ENCODE data around the gene KRTAP19-2.
A peak's percentile ranks its signal among the peaks of the same experiment; 100 is the strongest.

Gene KRTAP19-2

DNA sequence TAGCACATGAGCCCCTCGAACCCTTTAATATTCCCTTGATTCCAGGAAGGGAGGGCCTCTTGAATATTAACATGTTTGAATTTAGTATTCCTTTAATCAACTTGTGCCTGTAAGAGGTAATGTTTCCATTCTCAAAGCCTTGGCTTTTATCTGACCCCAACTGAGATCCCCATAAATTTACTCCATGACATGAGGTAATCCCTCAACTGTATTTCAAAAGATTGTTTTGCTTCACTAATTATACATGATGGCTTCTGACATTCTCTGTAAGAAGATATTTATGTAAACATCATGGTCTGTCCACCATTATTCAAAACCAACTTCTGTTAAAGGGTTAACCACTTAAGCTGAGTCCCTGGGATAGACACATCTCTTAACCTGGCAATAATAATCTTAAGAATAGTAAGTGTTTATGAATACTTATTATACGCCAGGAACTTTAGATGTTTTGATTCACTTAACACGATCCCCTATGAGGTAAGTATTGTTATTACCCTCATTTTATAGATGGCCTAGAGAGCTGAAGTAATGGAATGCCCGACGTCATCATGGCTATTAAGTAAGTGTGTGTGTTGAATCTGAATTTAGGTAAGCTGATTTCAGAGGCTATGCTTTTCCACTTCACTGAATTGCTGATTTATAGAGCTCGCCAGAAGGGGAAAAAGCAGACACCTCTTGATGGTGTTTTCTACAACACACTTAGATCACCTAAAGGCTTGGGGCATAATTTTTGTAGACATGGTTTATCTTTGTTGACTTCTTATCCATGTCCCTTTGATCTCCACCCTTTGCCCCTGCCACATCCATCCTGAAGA, 18.1 kb downstream of the KRTAP19-2 start:
- no peaks in the 10 kb centered on the region for H3K9me3 ChIP-seq (ENCODE audit: insufficient read depth, low read depth, low read length)
- no peaks in the 10 kb centered on the region for H3K27me3 ChIP-seq (ENCODE audit: insufficient read depth, low read length)
- no peaks in the 10 kb centered on the region for H3K4me1 ChIP-seq (ENCODE audit: insufficient read depth, low read length)
- H3K27ac ChIP-seq (ENCODE audit: low read length) = no peak overlapping the region
- H3K9ac ChIP-seq (ENCODE audit: low read depth, low read length) = no peak overlapping the region
- no peaks in the 10 kb centered on the region for H3K36me3 ChIP-seq (ENCODE audit: insufficient read depth, low read depth, low read length)
- no peak overlapping the region for H3K4me3 ChIP-seq (ENCODE audit: low read length)

DNA sequence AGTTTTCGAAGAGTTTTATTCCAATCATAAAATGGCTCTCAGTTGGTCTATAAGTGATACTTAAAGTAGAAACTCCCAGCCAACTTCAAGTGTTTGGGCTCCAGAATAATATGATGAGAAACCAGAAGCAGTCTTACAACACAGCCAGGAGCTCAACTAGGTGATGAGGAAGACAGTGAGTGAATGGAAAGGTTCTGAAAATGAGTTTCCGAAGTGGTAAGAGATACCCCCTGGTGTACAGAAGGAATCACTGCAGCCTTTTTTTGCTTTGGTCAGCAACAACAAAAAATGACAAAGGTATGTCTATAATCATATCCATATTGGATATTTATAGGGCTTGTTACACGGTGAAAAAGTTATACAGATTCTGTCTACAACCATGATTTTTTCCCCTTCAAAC, 23.5 kb downstream of the KRTAP19-2 start:
- Histone ChIP-seq H3K9me3 (ENCODE audit: insufficient read depth, low read depth, low read length) (no peaks in the 10 kb centered on the region), H3K27me3 (ENCODE audit: insufficient read depth, low read length) (no peaks in the 10 kb centered on the region), H3K36me3 (ENCODE audit: insufficient read depth, low read depth, low read length) (no peaks in the 10 kb centered on the region), H3K27ac (ENCODE audit: low read length) (no peak overlapping the region), H3K4me1 (ENCODE audit: insufficient read depth, low read length) (no peaks in the 10 kb centered on the region), H3K4me3 (ENCODE audit: low read length) (no peak overlapping the region), H3K9ac (ENCODE audit: low read depth, low read length) (no peak overlapping the region)

DNA sequence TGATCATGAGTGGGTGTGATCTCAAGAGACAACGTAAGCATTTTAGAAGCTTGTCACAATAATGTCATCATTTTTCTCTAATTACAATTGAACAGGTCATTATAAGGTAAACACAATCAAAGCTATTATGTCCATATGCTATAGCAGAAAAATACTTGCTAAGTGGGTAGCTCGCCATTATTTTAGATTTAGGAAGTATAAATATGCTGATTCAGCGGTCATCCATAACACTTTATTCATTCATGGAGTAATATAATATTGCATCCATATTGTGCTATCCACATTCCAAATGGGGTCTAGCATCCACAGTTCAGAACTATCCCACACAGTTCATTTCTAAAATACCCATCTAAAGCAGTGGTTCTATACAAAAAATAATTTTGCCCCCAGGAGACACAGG, 38.7 kb downstream of the KRTAP19-2 start:
- Histone ChIP-seq H3K27me3 (ENCODE audit: insufficient read depth, low read length) (no peaks in the 10 kb centered on the region), H3K27ac (ENCODE audit: low read length) (no peak overlapping the region), H3K9me3 (ENCODE audit: insufficient read depth, low read depth, low read length) (no peaks in the 10 kb centered on the region), H3K9ac (ENCODE audit: low read depth, low read length) (no peak overlapping the region), H3K4me3 (ENCODE audit: low read length) (no peak overlapping the region), H3K36me3 (ENCODE audit: insufficient read depth, low read depth, low read length) (no peaks in the 10 kb centered on the region), H3K4me1 (ENCODE audit: insufficient read depth, low read length) (peaks cover 7% of the 10 kb centered on the region; the same call in 1 of the 2 replicates)

DNA sequence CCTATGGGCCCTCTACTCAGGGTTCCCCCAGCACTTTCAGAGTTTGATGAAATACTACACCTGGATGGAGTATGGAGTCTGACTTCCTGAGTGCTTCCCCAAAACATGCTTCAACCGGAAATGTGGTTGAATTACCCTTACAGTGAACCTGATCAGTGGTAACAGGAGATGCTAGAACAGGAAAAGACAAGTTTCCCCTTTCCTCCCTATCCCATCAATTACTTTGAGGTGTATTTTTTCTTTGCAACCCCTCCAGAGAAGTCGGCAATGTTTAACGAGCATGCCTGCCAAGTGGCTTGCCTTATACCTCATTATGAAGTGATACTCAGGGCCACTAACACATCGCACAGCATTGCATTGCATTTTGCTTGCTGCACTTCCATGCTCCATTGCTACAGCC, 40.2 kb downstream of the KRTAP19-2 start:
- H3K4me1 ChIP-seq (ENCODE audit: insufficient read depth, low read length) = peaks cover 11% of the 10 kb centered on the region; the same call in 1 of the 2 replicates
- H3K36me3 ChIP-seq (ENCODE audit: insufficient read depth, low read depth, low read length) = no peaks in the 10 kb centered on the region
- H3K9me3 ChIP-seq (ENCODE audit: insufficient read depth, low read depth, low read length) = no peaks in the 10 kb centered on the region
- no peaks in the 10 kb centered on the region for H3K27me3 ChIP-seq (ENCODE audit: insufficient read depth, low read length)
- no peak overlapping the region for H3K9ac ChIP-seq (ENCODE audit: low read depth, low read length)
- H3K4me3 ChIP-seq (ENCODE audit: low read length) = no peak overlapping the region
- H3K27ac ChIP-seq (ENCODE audit: low read length) = no peak overlapping the region

DNA sequence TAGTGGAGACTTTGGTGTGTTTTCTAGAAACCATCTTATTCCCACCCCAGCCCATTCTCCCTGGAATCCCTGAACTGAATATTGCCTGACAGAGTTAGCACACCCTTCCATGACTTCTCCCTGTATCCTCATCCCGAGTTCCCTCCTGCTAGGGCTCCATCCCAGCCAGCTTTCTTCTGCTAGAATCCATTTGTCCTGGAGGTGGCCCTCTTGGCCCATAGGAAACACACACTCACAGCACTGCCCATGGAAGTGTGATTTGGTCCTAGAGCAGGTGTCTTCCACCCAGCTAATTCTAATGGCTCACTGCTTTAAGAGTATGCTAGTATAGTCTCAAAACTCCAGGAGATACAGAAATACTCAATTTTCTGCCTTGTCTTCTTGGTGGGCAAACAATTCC, 43.0 kb downstream of the KRTAP19-2 start:
- Histone ChIP-seq H3K9me3 (ENCODE audit: insufficient read depth, low read depth, low read length) (no peaks in the 10 kb centered on the region), H3K9ac (ENCODE audit: low read depth, low read length) (no peak overlapping the region), H3K27me3 (ENCODE audit: insufficient read depth, low read length) (no peaks in the 10 kb centered on the region), H3K4me3 (ENCODE audit: low read length) (peak overlapping the region; percentile 10; the same call in 1 of the 2 replicates), H3K36me3 (ENCODE audit: insufficient read depth, low read depth, low read length) (no peaks in the 10 kb centered on the region), H3K4me1 (ENCODE audit: insufficient read depth, low read length) (peaks cover 11% of the 10 kb centered on the region; the same call in 1 of the 2 replicates), H3K27ac (ENCODE audit: low read length) (no peak overlapping the region)

DNA sequence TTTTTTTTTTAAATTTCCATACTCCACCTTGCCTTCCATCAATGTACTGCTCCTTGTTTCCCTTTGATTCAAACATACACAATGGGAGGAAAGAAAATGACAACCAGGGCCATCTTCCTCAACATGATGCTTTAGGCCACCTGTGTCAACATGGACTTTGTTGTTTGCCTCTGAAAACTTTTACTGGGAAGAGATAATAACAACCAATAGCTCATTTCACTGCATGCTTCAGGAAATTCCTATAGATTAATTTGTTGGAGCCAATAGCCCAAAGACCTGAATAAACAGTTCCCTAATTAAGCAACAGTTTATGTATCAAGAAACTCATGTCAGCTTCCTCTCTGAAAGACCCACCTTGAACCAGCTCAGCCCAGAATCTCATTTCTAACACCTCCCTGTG, 44.0 kb downstream of the KRTAP19-2 start:
- no peaks in the 10 kb centered on the region for H3K27me3 ChIP-seq (ENCODE audit: insufficient read depth, low read length)
- H3K27ac ChIP-seq (ENCODE audit: low read length) = no peak overlapping the region
- no peak overlapping the region for H3K9ac ChIP-seq (ENCODE audit: low read depth, low read length)
- H3K4me3 ChIP-seq (ENCODE audit: low read length) = no peak overlapping the region
- no peaks in the 10 kb centered on the region for H3K36me3 ChIP-seq (ENCODE audit: insufficient read depth, low read depth, low read length)
- no peaks in the 10 kb centered on the region for H3K9me3 ChIP-seq (ENCODE audit: insufficient read depth, low read depth, low read length)
- peaks cover 11% of the 10 kb centered on the region; the same call in 1 of the 2 replicates for H3K4me1 ChIP-seq (ENCODE audit: insufficient read depth, low read length)

DNA sequence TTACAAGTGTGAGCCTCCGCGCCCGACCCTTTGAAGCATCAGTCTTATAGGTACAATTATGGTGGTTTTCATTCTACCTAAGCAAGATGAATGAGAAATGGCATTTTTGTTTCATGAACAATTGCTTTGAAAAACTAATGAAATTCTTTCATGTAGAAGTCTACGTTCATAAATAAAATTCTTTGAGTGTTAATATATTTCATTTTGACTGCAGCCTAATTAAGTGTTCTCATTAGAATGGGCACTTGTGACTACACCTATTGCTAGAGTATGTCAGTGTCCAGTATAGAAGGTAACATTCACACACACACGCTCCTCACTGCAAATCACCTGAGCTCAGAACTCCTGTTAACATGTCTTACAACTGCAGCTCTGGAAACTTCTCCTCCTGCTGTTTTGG, 47.3 kb downstream of the KRTAP19-2 start, which contains the start of gene KRTAP15-1:
KRTAP15-1 (plus strand) TSS at position 301 of the 400 bp plus-strand sequence; CDS start at position 354, 53 bp downstream.
- Histone ChIP-seq H3K27ac (ENCODE audit: low read length) (no peak within 1 kb of the TSS), H3K9me3 (ENCODE audit: insufficient read depth, low read depth, low read length) (no peaks in the 10 kb centered on the region), H3K9ac (ENCODE audit: low read depth, low read length) (no peak within 1 kb of the TSS), H3K36me3 (ENCODE audit: insufficient read depth, low read depth, low read length) (no peaks in the 10 kb centered on the region), H3K4me3 (ENCODE audit: low read length) (no peak within 1 kb of the TSS), H3K27me3 (ENCODE audit: insufficient read depth, low read length) (no peaks in the 10 kb centered on the region), H3K4me1 (ENCODE audit: insufficient read depth, low read length) (peaks cover 11% of the 10 kb centered on the region; the same call in 1 of the 2 replicates)
